ENCODE results near the gene PHF2. TPM values are rescaled to one million over a fixed set of nuclear protein-coding genes. Genes with fewer than 3 reads are reported as not detected.

PHF2 gene
- total RNA-seq, 2 experiments from 2014 or later: 19.7 to 19.9 TPM

DNA sequence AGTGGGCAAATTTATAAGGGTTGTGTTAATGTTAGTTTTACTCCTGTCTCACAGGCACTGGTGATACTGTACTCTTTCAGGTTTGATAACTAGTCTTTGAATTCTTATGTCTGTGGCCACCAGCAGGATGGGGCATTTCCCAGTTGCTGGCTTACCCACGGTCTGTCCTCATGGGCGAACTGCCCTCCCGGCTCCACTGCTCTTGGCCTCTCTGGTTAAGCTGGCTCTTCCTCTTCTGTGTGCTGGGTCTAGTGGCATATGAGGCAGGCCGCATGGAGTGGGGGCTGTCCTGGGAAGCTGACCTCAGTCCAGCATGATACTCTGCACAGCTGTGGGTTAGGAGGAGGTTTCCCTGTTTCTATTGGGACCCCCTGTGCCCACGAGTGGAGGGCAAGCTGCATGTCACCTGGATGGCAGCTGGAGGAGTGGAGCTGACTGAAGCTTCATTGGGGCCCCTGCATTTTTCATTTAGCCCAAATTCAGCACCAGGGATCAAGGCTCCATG is 19.5 kb downstream of the PHF2 start:
- ChIA-PET POLR2A (no interaction called here), CTCF (interaction anchor here (0.5 kb wide), 1 partner anchor 1202 kb away, joined by 3 read pairs; no protein-coding TSS in a partner anchor)

GRCh38 chr9:93596399-93596798 is 20.0 kb downstream of the PHF2 start:
- ChIA-PET POLR2A (no interaction called here), CTCF (no interaction called here)

DNA sequence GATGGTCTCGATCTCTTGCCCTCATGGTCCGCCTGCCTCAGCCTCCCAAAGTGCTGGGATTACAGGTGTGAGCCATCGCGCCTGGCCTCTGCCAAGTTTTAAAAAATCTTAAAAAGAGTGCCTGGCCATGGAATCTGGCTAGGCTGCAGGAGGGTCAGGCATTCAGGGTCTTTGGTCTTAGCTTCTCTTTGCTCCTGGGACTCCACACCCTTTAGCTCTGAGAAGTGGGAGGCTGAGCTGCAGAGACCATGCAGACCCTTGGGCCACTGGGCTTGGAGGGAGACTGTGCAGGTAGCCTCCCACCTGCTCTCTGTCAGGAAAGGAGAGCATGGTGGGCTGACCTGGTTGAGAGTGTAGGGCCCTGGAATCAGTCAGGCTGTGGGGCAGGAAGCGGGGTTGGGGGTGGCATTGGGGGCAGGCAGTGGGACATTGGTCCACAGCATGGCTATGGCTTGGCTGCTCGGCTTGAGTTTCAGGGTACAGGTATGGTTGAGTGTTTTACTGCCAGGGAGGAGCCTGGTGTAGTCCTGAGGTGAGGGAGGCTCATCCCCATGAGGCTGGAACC is 20.8 kb downstream of the PHF2 start:
- POLR2A ChIA-PET: no interaction called here

DNA sequence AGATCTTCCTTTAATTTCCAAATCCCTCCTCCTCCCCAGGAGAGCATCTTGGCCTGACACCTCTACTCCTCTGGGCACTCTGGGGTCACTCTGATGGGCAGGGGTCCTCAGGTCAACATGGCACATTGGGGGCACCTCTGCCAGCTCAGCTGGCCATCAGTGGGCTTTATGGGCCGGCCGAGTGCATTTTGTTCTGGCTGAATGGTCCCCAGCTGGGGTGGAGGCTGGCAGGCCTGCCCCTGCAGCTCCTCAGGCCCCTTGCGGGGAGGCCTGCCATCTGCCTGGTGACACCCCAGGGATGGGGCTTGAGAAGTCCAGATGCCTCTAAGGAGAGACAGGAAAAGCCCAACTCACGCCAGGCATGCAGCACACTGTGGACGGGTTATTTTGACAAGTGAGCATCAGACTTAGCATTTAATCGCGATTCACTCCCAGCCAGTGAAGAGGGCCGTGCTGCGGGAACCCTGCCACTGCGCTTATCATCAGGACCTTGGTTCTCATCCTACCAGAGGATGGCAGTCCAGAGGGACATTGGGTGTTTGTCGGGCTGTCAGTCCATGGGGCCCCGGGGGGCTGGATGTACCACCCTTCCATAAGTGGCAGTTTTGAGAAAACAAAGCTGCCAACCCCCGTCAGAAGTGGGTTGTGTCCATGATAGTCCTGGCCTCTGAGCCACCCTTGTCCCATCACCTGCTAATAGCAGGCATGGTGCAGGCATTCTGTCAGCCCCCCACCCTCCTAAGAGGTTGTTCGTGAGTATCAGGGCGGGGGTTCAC is 21.7 kb downstream of the PHF2 start:
- CTCF ChIA-PET: interaction anchor here (0.6 kb wide), 1 partner anchor 15 kb away, joined by 3 read pairs; no protein-coding TSS in a partner anchor
- POLR2A ChIA-PET: no interaction called here

More for the DNA sequence above, 20.8 kb downstream of the PHF2 start:
- CTCF ChIA-PET: no interaction called here

- POLR2A ChIA-PET: no interaction called here
- CTCF ChIA-PET: interaction anchor here (0.6 kb wide), 1 partner anchor 15 kb away, joined by 3 read pairs; no protein-coding TSS in a partner anchor
Observed at GRCh38 chr9:93598647-93599241, 22.4 kb downstream of the PHF2 start.

GRCh38 chr9:93599571-93600403 is 23.4 kb downstream of the PHF2 start:
- POLR2A ChIA-PET: no interaction called here
- CTCF ChIA-PET: no interaction called here

GRCh38 chr9:93600504-93600903 is 24.1 kb downstream of the PHF2 start:
- ChIA-PET POLR2A (no interaction called here), CTCF (no interaction called here)

- ChIA-PET CTCF (no interaction called here), POLR2A (no interaction called here)
Observed at GRCh38 chr9:93601063-93601462, 24.7 kb downstream of the PHF2 start.

- CTCF ChIA-PET: interaction anchor here (0.7 kb wide), 1 partner anchor 35 kb away, joined by 3 read pairs; no protein-coding TSS in a partner anchor
Observed at GRCh38 chr9:93601666-93602065, 25.3 kb downstream of the PHF2 start.

GRCh38 chr9:93603011-93603410 is 26.6 kb downstream of the PHF2 start:
- ChIA-PET CTCF (no interaction called here), POLR2A (no interaction called here)

More at GRCh38 chr9:93601666-93602065, 25.3 kb downstream of the PHF2 start:
- POLR2A ChIA-PET: no interaction called here

GRCh38 chr9:93603906-93604326 is 27.5 kb downstream of the PHF2 start:
- CTCF ChIA-PET: no interaction called here
- POLR2A ChIA-PET: no interaction called here

DNA sequence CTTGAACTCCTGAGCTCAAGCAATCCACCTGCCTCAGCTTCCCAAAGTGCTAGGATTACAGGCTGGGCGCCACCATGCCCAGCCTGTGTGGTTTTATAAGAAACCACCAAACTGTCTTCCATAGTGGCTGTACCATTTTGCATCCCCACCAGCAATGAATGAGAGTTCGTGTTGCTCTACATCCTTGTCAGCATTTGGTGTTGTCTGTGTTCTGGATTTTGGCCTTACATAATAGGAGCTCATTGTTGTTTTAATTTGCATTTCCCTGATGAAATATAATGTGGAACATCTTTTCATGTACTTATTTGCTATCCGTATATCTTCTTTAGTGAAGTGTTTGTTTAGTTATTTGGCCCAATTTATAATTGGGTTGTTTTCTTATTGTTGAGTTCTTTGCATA is 29.8 kb downstream of the PHF2 start:
- POLR2A ChIA-PET: no interaction called here
- CTCF ChIA-PET: no interaction called here

DNA sequence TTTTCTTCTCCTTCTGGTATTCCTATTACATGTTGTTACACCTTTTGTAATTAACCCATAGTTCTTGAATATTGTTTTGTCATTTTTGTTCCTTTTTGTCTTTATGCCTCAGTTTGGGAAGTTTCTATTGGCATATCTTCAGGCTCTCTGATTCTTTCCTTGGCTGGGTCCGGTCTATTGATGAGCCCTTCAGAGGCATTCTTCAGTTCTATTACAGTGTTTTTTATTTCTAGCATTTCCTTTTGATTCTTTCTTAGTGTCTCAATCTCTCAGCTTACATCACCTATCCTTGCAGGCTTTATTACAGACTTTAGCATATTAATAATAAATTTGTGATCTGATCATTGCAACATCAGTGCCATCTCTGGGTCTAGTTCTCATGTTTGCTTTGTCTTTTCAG is 33.8 kb downstream of the PHF2 start:
- ChIA-PET POLR2A (no interaction called here), CTCF (no interaction called here)

DNA sequence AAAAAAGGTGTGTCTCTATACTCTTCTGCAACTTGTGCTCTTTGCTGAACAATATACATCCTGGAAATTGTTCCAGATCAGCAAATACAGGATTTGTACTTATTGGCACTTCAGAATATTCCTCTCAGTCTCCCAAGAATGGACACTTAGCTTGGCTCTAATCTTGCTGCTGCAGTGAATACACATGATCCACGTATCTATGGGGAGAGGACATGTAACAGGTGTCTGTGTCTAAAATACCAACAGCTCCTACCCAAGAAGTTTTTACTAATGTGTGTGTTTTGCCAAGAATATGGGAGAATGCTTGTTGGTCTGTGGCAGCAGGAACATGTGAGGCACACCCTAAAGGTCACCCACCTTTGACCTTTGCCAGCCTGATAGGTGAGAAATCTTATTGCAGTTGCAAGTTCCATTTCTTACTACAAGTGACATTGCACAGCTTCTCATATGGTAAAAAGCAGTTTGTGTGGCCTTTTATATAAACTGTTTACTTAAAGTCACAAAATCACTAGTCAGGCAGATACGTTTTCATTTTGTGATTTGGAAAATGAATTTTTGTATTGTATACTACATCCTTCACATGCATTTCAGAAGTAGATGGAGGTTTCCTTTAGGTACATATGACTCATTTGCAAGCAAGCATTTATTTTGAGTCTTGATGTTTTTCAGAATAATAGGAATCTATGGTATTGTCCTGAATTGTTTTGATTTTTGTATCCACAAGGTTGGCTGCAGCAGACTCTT is 35.8 kb downstream of the PHF2 start:
- ChIA-PET CTCF (no interaction called here), POLR2A (no interaction called here)

DNA sequence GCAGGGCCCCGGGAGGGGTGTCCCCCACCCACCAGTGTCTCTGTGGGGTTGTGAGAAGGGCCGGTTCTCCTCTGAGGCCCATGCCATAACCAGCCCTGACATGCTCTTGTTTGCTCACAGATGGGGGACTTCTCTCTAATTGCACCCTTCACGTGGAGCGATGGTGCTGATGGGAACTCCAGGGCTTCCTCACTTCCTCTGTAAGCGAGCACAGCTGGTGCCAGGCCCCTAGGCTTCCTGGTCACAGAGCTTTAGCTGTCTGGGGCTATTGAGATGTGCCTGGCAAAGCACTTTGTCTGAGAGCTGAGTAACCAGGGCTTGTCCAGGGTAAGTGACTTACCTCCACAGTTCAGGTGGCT is 36.4 kb downstream of the PHF2 start:
- POLR2A ChIA-PET: no interaction called here
- CTCF ChIA-PET: no interaction called here

- POLR2A ChIA-PET: no interaction called here
- CTCF ChIA-PET: no interaction called here
Observed at GRCh38 chr9:93613174-93613573, 36.8 kb downstream of the PHF2 start.

DNA sequence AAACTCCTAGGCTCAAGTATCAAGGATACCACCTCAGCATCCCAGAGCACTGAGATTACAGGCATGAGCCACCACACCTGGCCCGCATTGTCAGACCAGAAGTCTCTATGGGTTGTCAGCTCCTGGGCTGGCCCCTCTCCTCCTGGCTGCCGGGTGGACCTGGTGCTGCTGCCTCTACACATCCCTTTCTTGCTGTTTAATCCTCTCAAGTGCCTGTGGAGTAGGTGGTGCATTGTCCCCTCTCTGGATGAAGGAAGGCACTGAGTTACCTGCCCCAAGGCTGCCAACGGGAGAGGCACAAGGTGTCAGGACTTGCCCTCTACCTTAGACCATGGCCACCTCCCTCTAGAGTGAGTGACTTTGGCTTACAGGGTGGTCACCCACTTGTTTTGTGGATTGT is 37.4 kb downstream of the PHF2 start:
- POLR2A ChIA-PET: no interaction called here
- CTCF ChIA-PET: no interaction called here

DNA sequence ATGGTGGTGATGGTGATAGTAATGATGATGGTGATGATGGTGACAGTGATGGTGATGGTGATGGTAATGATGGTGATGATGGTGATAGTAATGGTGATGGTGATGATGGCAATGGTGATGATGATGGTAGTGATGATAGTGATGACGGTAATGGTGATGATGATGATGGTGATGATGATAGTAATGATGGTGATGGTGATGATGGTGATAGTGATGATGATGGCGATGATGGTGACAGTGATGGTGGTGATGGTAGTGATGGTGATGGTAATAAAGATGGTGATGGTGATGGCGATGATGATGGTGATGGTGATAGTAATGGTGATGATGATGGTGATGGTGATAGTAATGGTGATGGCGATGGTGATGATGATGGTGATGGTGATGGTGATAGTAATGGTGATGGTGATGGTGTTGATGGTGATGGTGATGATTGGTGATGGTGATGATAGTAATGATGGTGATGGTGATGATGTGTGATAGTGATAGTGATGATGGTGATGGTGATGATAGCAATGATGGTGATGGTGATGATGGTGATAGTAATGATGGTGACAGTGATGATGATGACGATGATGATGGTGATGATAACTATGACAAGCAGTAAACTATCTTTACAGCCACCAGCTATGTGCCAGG is 38.6 kb downstream of the PHF2 start:
- ChIA-PET POLR2A (no interaction called here), CTCF (no interaction called here)

- POLR2A ChIA-PET: no interaction called here
- CTCF ChIA-PET: no interaction called here
Observed at GRCh38 chr9:93616044-93616443, 39.7 kb downstream of the PHF2 start.
